K562 (cell line): Measurements from ENCODE around the gene ABCG5. TPM values are rescaled to one million over a fixed set of nuclear protein-coding genes. Genes with fewer than 3 reads are reported as not detected.

Source experiments
- ATAC-seq: fragments of 200-7000 bp; cut with Tn5 transposase; 3 replicates; pipeline ENCODE4 v1.9.1; 2020; ENCODE audit warnings: moderate library complexity
- BruUV-seq: library from RNA; stranded (reverse); fragments of 400-500 nt; replicated peaks from 2 replicates; lab custom pipeline; 2021; lab: Mats Ljungman, UMichigan
- CTCF ChIA-PET: fragments of 300-600 bp; formaldehyde crosslinking; extraction: SDS; loops from one replicate; lab custom pipeline; 2021; ENCODE audit warnings: low intra/inter-chr PET ratio; lab: Yijun Ruan, JAX
- POLR2A ChIA-PET: fragments of 300-600, 350-650 bp; sonication (Branson Sonifier 250); formaldehyde crosslinking; extraction: SDS; loops from one replicate; lab custom pipeline; 2021; ENCODE audit warnings: antibody characterized with exemption, inconsistent platforms; lab: Yijun Ruan, JAX
- DNase-seq, 4 experiments: peaks; one replicate each; pipeline versions ENCODE4 v3.0.0 to v3.0.0-alpha.2; 2011 to 2018; ENCODE audit warnings: low spot score in 3 of 4, mixed read lengths in 3 of 4; ENCODE audit errors: extremely low read depth in 1 of 4
- FAIRE-seq: peaks from 2 replicates; lab custom pipeline; 2011; peaks lifted over from hg19 to GRCh38; lab: Jason Lieb, UNC
- H2AFZ ChIP-seq: 2 replicates; pipeline ENCODE4 v1.6.0; 2011; ENCODE audit warnings: low read depth, low read length, control low read depth, inconsistent platforms
- H3K27ac ChIP-seq: fragments of 200-600 bp; 3 replicates; pipeline ENCODE4 v1.8.0; 2011; ENCODE audit warnings: low read depth, mild to moderate bottlenecking, control low read depth, inconsistent platforms, low read length, moderate library complexity, mixed read lengths; ENCODE audit errors: extremely low read depth
- H3K27me3 ChIP-seq, 2 experiments: fragments of 300-600 bp in 1 of 2; 2 replicates in 1 of 2; 3 replicates in 1 of 2; pipeline versions ENCODE4 v1.6.0 to v1.8.0; 2011; ENCODE audit warnings: inconsistent platforms in 2 of 2, low read length in 2 of 2, mild to moderate bottlenecking in 1 of 2, mixed read lengths in 1 of 2, moderate library complexity in 1 of 2; ENCODE audit not compliant: control insufficient read depth in 2 of 2, insufficient read depth in 2 of 2
- H3K36me3 ChIP-seq: fragments of 300-600 bp; 3 replicates; pipeline ENCODE4 v1.8.0; 2011; ENCODE audit warnings: mild to moderate bottlenecking, low read length, inconsistent platforms; ENCODE audit not compliant: control insufficient read depth, insufficient read depth
- H3K4me1 ChIP-seq, 2 experiments: fragments of 200-600 bp in 1 of 2; replicated peaks in 1 of 2; 2 replicates in 1 of 2; 3 replicates in 1 of 2; pipeline versions ENCODE4 v1.5.1 to v1.8.0; 2011; ENCODE audit warnings: inconsistent platforms in 2 of 2, low read length in 2 of 2, mild to moderate bottlenecking in 1 of 2, mixed read lengths in 1 of 2, moderate library complexity in 1 of 2; ENCODE audit not compliant: control insufficient read depth in 2 of 2, insufficient read depth in 2 of 2
- H3K4me2 ChIP-seq: 2 replicates; pipeline ENCODE4 v1.6.1; 2011; ENCODE audit warnings: low read length, control low read depth, inconsistent platforms, mixed read lengths; ENCODE audit not compliant: insufficient read depth
- H3K4me3 ChIP-seq: fragments of 200-600 bp; sonication (generic), shearing (Covaris generic); 2 replicates; pipeline ENCODE4 v1.5.1; 2016; ENCODE audit warnings: control low read depth, inconsistent platforms
- H3K79me2 ChIP-seq: fragments of 200-600 bp; 3 replicates; pipeline ENCODE4 v1.8.0; 2011; ENCODE audit warnings: low read length, inconsistent platforms; ENCODE audit not compliant: control insufficient read depth, insufficient read depth
- H3K9ac ChIP-seq, 2 experiments: 2 replicates each; pipeline versions ENCODE4 v1.6.0 to v1.6.1; 2011; ENCODE audit warnings: low read depth in 2 of 2, low read length in 2 of 2, control low read depth in 1 of 2, inconsistent platforms in 1 of 2, mild to moderate bottlenecking in 1 of 2, mixed read lengths in 1 of 2; ENCODE audit not compliant: insufficient read depth in 1 of 2
- H3K9me1 ChIP-seq: one replicate; pipeline ENCODE4 v1.6.0; 2011; ENCODE audit warnings: inconsistent platforms, mild to moderate bottlenecking, low read length, moderate library complexity; ENCODE audit not compliant: control insufficient read depth, insufficient read depth
- H3K9me3 ChIP-seq: replicated peaks from 2 replicates; pipeline ENCODE4 v1.5.1; 2011; ENCODE audit warnings: low read depth, low read length, inconsistent platforms; ENCODE audit not compliant: control insufficient read depth, insufficient read depth
- H4K20me1 ChIP-seq: replicated peaks from 2 replicates; pipeline ENCODE4 v1.6.1; 2011; ENCODE audit warnings: low read length, inconsistent platforms, mixed read lengths; ENCODE audit not compliant: control insufficient read depth, insufficient read depth
- ARHGAP35 ChIP-seq: fragments of 450-650 bp; IDR thresholded peaks from 2 replicates; pipeline ENCODE4 v1.6.1; 2018; ENCODE audit not compliant: partially characterized antibody
- CREM ChIP-seq: IDR thresholded peaks from 2 replicates; pipeline ENCODE4 v1.6.1; 2014; ENCODE audit warnings: antibody characterized with exemption, low read depth
- ETS2 ChIP-seq: IDR thresholded peaks from 2 replicates; pipeline ENCODE4 v1.6.1; 2016; ENCODE audit warnings: borderline replicate concordance, missing genetic modification characterization, mild to moderate bottlenecking, moderate library complexity, missing compliant biosample characterization; ENCODE audit not compliant: poor library complexity, severe bottlenecking
- LARP7 ChIP-seq: fragments of 450-650 bp; IDR thresholded peaks from 2 replicates; pipeline ENCODE4 v1.6.1; 2016
- TRIM25 ChIP-seq: fragments of 450-650 bp; IDR thresholded peaks from 2 replicates; pipeline ENCODE4 v1.7.0; 2016; ENCODE audit warnings: borderline replicate concordance
- ZBTB26 ChIP-seq: fragments of 450-650 bp; formaldehyde crosslinking; IDR thresholded peaks from 2 replicates; pipeline ENCODE4 v1.4.0; 2022; ENCODE audit warnings: missing genetic modification characterization
- ZNF232 ChIP-seq: sonication (generic); formaldehyde crosslinking; IDR thresholded peaks from 2 replicates; pipeline ENCODE4 v1.8.0; 2022; ENCODE audit warnings: mild to moderate bottlenecking, missing genetic modification reagents
- ZNF24 ChIP-seq: fragments of 450-650 bp; IDR thresholded peaks from 2 replicates; pipeline ENCODE4 v1.6.1; 2016
- ZNF384 ChIP-seq: IDR thresholded peaks from 2 replicates; pipeline ENCODE4 v1.6.1; 2012; ENCODE audit warnings: low read depth, low read length, improper control_type of control experiment
- ZNF408 ChIP-seq: fragments of 250-450 bp; sonication (Bioruptor Pico); IDR thresholded peaks from 2 replicates; pipeline ENCODE4 v1.4.0; 2020; ENCODE audit warnings: low read depth, mild to moderate bottlenecking, moderate library complexity
- WGBS: fragments of 100-300 bp; shearing (Covaris generic); methylation state at CpG from one replicate; pipeline ENCODE4 v1.1.6; 2016; ENCODE audit warnings: low coverage, mixed read lengths; ENCODE audit not compliant: insufficient coverage; ENCODE audit errors: missing lambda C conversion rate; 5-methylcytosine and 5-hydroxymethylcytosine counted together
- in situ Hi-C: fragments of 300-500 bp; cut with MboI; formaldehyde crosslinking; loops from 4 replicates; pipeline ENCODE4 v1.15.0; 2018; ENCODE audit warnings: inconsistent platforms, mixed read lengths
- intact Hi-C: fragments of 100-400 bp; cut with micrococcal nuclease; formaldehyde crosslinking; loops from 2 replicates; pipeline ENCODE4 v1.14.2; 2022
- polyA plus RNA-seq, 8 experiments: library from polyadenylated mRNA; depleted of rRNA in 4 of 8; stranded (reverse) in 5 of 8; unstranded in 3 of 8; fragments of >200 nt; fragmentation: Nextera tagmentation in 2 of 8; fragmentation: Illumina TruSeq in 1 of 8; extraction: Ambion mirVana in 2 of 8; extraction: Trizol in 1 of 8; gene quantifications; 2 replicates each; pipeline versions ENCODE4 v1.2.1 to v1.2.3, GENCODE V29; 2011 to 2014; ENCODE audit warnings: inconsistent platforms in 1 of 8, missing spikeins in 1 of 8
- total RNA-seq, 7 experiments: library from RNA; depleted of rRNA in 6 of 7; stranded (reverse); fragments of >200 nt in 6 of 7; fragmentation: Illumina TruSeq in 2 of 7; extraction: Trizol in 2 of 7; gene quantifications; 2 replicates each; pipeline versions ENCODE4 v1.2.1 to v1.2.3, GENCODE V29; 2011 to 2021; ENCODE audit warnings: low replicate concordance in 1 of 7
- TF ChIP-seq, protein P1 (sequence below): sonication (generic); formaldehyde crosslinking; IDR thresholded peaks from 2 replicates; pipeline ENCODE4 v1.5.0; 2020; ENCODE audit warnings: missing genetic modification reagents

Gene ABCG5
- total and polyA plus RNA-seq, 9 of the 15 experiments (the other 6 are each of a cell fraction or from before 2014, with no cell fraction given): 0.01 TPM; not detected in 7

GRCh38 chr2:43803113-43803512, 35.5 kb downstream of the ABCG5 start (continued):
- TF ChIP-seq, protein P1, sequence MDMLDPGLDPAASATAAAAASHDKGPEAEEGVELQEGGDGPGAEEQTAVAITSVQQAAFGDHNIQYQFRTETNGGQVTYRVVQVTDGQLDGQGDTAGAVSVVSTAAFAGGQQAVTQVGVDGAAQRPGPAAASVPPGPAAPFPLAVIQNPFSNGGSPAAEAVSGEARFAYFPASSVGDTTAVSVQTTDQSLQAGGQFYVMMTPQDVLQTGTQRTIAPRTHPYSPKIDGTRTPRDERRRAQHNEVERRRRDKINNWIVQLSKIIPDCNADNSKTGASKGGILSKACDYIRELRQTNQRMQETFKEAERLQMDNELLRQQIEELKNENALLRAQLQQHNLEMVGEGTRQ (CRISPR knock-in tag): no peak
- no peak for TF ChIP-seq ARHGAP35
- TF ChIP-seq CREM: no peak
- no peak for TF ChIP-seq ZNF24
- TF ChIP-seq ZNF232 (CRISPR knock-in tag): no peak
- no peak for TF ChIP-seq ETS2
- no peak for TF ChIP-seq LARP7
- no peak for TF ChIP-seq ZNF408
- no peak for TF ChIP-seq ZBTB26

- TF ChIP-seq TRIM25 (no peak), ZNF384 (peak; percentile 63; the same call in 1 of the 2 replicates)
- TF ChIP-seq, all 486 proteins: peak for 1
- Histone ChIP-seq H3K9me3 (no peaks in the 10 kb centered on the region), H3K79me2 (no peaks in the 10 kb centered on the region), H3K4me2 (no peak overlapping the region), H3K9ac (no peak overlapping the region), H2AFZ (no peak overlapping the region), H4K20me1 (no peaks in the 10 kb centered on the region), H3K4me3 (no peak overlapping the region), H3K4me1 (no peaks in the 10 kb centered on the region), H3K9me1 (no peaks in the 10 kb centered on the region), H3K27ac (no peak overlapping the region), H3K36me3 (no peaks in the 10 kb centered on the region), H3K27me3 (no peaks in the 10 kb centered on the region)
- ChIA-PET POLR2A (no interaction called here), CTCF (no interaction called here)
- 58% methylated on average over 2 of the region's 2 CpGs for WGBS
- no TSS peak for BruUV-seq
- ATAC-seq (no peak), DNase-seq (no peak), FAIRE-seq (no peak)
- in situ Hi-C loops: no loop called here
- intact Hi-C loops: loop anchor here (5.0 kb wide), 1 partner anchor 75 kb away; no protein-coding TSS in a partner anchor
Observed at GRCh38 chr2:43802135-43802534, 36.5 kb downstream of the ABCG5 start.
